Inflammatory macrophage (primary cell): ENCODE data around the gene HOXA10.
A peak's percentile ranks its signal among the peaks of the same experiment; 100 is the strongest.

ENCODE experiments used
- DNase-seq, 2 donors: peaks; one replicate each; pipeline ENCODE4 v3.0.0-alpha.2; 2020 to 2022

The HOXA10 gene

DNA sequence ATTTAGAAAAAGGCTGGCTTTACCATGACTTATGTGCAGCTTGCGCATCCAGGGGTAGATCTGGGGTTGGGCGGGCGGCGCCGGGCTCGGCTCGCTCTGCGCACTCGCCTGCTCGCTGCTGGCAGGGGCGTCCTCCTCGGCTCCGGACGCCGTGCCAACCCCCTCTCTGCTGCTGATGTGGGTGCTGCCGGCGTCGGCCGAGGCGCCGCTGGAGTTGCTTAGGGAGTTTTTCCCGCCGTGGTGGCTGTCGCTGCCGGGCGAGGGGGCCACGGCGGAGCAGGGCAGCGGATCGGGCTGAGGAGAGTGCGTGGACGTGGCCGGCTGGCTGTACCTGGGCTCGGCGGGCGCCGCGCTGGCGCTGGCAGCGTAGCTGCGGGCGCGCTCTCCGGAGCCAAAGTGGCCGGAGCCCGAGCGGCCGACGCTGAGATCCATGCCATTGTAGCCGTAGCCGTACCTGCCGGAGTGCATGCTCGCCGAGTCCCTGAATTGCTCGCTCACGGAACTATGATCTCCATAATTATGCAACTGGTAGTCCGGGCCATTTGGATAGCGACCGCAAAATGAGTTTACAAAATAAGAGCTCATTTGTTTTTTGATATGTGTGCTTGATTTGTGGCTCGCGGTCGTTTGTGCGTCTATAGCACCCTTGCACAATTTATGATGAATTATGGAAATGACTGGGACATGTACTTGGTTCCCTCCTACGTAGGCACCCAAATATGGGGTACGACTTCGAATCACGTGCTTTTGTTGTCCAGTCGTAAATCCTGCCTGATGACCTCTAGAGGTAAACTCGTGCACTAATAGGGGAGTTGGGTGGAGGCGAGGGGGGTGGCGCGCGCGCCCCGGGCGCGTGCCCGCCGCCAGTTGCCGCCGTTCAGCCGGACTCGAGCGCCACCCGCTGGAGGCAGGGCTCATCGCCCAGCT is 30.8 kb downstream of the HOXA10 start, which contains the start of gene HOXA5:
Gene HOXA5 (minus strand): TSS at position 659 of the 927 bp plus-strand sequence. CDS start 74 bp downstream, at position 585.
- DNase-seq, result peak; percentile 55 to 68

DNA sequence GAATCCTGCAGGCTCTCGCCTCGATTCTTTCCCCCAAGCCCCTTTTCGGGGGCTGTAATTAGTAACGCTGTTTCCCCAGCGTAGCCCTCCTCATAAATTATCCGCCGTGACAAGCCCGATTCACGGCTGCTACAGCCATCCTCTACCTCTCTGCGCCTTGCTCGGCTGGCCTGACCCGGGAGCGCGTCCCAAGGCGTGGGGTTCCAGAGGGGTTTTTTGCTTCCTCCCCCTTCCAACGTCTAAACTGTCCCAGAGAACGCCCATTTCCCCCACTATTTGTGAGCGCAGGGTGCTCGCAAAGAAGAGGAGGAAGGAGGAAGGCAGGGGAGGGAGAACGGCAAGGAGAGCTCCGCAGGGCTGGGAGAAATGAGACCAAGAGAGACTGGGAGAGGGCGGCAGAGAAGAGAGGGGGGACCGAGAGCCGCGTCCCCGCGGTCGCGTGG is 31.5 kb downstream of the HOXA10 start:
- DNase-seq, result no peak

DNA sequence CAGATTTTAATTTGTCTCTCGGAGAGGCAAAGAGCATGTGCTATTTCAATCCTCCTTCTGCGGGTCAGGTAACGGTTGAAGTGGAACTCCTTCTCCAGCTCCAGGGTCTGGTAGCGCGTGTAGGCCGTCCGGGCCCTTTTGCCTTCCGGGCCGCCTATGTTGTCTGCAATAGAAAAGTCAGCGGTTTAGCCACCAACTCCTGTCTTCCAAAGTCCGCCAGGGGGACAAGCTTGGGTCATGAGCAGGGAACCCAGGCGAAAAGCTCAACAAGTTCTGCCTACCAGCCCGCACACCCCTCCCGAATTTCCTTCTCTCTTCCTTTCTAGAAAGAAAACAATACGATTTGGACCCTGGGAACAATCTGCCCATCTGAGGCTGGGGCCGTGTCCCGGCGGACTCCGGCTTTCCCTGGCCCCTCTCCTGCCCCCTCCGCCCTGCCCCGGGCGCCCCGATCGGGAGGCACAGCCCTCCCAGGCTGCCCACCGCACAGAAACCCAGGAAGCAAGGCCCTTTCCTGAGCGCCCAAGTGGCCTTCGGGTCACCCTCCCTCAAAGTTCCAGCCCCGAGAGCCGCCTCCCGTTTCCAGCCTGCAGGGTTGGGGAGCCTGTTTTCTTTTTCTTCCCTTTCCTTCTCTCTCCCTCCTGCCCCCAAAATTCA is 32.1 kb downstream of the HOXA10 start:
- no peak for DNase-seq

DNA sequence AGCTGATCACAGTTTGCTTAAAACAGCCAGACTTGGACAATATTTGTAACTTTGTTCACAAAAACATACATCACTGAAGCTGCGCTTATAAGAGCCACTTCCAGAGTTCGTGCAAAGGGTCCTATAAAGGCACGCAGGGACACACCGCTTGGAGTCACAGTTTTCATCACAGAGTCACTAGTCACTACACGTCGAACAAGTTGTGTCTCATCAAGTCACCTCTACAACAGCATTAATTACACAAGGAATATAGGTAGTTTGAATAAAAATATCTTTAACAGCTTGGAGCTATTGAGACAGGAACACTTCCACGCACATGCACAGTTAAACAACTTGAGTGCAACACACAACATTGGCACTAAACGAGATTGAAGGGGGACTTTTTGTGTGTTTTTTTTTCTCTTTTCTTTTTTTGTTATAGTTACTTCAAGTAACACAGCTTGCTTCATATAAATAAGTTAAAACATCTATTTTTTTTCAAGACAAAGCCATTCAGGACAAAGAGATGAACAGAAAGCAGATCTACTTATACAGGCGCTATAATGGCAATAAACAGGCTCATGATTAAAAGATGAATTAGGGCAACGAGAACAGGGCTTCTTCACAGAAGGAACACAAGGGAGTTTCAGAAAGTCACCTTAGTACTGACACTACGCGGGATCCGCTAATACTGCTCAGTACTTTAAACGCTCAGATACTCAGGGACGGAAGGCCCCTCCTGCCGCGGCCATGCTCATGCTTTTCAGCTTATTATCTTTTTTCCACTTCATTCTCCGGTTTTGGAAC is 32.8 kb downstream of the HOXA10 start:
- no peak for DNase-seq

DNA sequence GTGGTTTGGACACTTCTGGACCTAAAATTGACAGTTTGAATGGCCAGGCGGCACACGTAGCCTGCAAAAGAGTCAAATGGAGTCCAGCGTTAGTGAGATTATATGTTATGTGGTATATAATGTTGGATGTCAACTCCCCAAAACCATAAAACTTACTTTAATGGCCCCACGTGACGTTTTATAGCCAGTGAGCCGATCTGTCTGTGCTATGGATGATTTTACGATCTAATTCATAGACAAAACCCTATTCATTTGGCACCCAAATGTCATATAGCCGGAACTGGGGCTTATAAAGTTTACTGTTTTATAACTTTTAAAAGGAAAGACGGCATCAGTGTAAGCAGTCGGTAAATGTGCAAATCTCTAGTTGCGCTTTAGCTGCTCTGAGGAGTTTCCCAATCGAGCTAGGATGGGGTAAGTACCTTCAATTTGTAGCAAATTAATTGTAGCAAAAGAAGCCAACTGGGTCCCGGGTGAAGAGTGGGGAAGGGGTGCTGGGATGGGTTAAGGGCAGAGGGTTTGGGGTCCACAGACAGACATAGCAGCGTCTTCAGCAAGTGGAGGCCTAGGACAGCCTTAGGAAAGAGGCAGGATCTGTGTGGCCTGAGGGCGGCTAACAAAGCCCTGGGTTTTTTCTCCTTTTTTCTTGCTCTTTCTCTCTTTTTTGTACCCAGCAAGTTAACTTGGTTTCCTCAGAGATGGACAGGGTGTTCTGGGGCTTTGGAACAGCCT is 33.8 kb downstream of the HOXA10 start:
- no peak for DNase-seq

DNA sequence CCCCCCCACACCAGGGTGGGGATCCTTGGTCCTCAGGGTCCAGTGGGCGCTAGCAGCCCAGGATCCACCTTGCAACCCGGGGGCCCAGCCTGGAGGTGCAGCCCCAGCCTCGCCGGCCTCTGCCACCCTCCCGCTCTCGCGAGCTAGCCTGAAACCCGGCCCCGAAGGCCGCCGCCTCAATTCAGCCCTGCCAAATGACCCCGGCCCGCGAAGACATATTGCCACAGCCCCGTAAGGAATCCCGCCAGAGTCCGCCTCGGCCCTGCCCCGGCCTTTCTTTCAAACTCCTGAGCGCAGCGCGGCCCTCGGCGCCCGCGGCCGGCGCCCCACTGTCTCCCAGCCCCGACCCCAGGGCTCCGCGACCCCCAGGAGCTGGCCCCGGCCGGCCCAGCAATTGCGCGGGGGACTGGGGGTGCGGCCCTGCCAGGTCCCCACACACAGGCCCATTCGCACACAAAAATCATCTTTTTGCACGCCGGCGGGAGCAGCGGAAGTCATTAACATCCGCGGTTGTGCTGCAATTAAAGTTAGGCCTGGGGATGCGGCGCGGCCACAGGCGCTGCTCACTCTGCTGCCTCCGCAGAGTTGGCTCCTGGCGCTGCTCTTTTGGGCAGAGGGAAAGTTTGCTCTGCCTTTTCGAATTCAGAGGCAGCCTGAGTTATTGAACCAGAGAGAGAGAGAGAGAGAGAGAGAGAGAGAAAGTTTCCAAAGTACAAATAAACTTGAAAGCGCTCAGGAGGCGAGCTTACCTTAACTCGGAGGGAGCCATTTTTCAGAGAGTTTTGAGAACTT is 34.6 kb downstream of the HOXA10 start:
- DNase-seq, result no peak

DNA sequence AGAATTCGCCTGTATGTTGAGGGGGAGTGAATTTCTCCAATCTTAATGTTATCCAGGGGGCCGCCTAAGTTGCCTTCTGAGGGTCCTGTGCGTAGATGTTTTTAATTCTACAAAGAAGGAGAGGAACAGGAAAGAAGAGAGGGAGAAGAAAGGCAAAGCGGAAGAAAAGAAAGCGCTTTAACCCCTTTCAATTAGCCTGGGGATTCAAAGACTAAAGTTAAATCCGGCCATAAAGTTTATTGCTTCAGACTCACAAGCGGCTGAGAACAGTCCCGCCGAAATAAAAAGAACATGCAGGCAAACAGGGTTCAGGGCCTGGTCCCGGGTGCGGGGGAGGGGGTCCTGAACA is 35.2 kb downstream of the HOXA10 start:
- DNase-seq, result no peak

DNA sequence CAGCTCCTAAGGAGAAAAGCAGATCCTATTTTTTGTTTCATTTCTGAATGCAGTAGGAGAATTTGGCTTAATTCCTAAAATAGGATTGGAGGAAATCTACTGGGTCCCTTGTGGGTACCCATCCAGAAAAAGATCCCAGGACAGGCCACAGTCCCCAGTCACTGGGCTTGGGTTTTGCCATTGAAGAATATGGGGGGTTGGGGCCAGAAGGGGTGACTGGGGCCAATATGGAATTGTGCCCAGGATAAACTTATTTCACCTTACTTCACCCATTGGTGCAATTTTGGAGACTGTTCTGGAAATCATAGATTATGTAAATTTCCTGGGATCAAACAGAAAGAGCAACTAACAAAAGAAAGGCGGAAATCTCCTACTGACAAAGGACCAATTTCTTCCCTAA is 35.6 kb downstream of the HOXA10 start:
- DNase-seq, result no peak

DNA sequence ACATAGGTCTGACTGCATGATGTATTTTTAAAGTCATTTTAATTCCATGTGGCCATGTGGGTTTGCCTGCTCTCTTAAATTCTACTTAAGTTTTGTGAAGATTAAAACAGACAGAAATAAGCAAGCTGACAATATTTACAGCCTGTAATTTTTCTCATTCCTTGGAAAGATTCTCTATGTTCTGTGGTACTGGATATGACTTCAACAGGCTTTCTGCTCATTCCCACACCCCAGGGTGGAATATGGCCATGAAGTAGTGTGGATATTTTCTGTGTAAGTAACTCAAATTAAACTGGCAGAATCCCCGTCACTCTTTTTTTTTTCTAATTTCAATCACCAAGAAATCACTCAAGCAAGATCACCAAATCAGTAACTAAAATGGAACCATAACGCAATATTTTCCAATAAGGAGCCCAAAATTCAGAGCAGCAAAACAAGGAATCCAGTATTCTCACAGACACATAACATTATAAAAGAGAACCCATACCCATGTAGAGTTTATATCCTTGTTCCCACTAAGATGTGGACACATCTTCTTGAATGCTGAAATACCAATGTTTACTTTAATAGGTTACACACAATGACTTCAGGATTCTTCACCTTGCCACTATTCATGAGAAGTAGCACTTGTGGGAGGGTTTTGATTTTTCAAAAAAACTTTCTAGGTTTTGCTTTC is 36.3 kb downstream of the HOXA10 start:
- DNase-seq, result no peak

DNA sequence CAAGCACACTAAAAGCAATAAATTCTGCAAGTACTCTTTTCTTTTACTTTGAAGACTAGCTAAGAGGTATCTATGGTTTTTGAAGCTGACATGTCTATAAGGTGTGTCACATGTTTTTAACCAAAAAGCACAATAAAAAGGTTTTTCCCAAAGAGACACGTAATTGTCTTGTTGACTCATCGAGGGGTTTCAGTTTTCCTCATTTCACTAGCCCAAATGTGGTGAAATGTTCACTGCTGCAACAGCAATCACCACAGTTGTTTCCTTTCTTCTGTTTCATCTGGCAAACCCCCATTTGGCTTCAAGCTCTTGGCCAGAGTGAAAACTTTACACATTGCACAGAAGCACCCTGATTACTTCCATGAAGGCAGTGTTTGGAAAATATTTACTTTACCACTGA is 39.7 kb downstream of the HOXA10 start:
- peak; percentile 69 to 73 for DNase-seq

DNA sequence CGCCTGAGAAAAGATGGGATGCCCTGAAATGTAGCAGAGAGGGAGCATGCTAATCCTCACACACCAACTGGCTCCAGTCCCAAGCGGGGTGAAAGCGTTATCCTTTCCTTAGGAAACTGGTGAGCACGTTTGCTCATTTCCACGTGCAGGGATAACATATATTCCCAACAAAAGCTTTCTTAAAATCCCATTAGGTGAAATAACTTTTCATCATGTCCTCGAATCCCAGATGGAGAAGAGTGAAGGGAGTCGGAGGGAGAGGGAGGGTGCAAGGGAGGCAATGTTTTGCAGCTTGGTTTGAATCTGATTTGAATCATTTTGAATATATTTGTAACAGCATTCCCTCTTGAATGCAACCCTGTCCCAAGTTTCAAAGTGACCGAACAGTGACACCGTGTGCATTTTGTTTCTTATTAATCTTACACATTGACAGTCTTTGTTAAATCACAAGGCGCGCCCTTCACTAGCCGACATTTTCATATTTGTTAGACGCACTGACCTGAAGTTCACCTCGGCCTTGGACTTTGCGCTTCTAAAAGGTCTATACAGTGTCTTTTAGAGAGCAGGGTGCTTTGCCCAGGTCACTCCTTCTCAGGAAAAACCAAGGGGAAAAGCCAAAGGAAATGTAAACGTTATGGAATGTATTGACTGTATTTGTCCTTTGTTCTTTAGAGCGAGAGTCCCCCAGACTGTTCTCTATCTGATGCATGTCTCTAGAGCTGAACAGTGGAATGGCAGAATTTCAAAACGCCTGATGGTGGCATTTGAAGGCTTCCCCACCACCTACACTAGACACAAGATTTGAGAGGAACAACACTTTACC is 40.5 kb downstream of the HOXA10 start:
- peak; percentile 30 to 70 for DNase-seq

DNA sequence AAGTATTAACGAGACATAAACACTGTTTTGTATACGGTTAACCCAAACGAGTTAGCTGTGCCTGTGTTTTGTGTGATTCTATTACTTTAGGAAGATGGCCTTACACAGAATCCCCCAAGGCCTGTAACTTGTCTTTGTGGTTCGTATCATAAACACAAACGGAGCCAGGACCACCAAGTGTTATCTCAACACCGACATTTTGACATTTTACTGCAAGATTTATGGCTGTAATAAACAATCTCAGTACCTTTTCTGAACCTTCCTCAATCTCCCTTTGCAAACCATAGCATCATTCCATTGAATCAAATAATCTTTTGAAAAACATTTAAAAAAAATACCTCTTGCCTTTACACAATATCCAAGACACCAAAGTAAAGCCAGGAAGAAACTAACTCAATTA is 41.1 kb downstream of the HOXA10 start:
- DNase-seq, result no peak

DNA sequence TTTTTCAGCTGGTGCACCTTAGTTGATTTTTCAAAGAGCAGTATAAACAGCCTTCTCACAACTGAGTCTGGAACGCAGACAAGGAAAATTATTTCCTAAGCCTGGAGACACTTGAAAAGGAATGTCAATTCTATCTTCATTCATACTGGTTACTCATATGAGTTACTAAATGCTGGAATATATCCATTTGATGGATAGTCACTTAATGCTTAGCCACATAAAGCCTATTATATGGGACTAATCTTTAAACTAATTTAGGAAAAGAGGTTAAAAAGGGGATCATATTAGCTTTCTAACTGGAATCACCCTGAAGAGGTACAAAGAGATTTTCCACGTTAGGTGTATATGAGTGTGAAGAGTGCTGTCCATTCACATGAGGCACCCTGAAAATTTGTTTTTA is 41.9 kb downstream of the HOXA10 start:
- DNase-seq, result no peak

DNA sequence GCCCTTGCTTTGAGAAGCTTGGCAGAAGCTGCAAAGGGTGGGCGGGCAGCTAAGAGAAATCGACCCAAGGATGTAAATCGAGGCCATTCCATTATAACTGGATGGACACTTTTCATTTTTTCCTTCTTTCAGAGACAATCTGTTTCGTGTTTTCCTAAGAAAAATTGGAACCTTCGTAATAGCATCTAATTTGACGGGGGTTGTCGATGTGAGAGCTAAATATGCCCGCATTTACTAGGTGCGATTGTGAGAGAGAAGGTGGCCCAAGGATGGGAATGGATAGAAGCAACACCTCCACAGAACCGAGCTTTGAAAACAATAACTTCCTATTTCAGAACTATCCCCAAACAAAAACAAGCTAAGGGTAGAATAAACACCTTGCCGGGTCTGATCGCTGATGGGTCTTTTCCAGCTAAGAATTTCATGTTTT is 42.7 kb downstream of the HOXA10 start:
- no peak for DNase-seq

DNA sequence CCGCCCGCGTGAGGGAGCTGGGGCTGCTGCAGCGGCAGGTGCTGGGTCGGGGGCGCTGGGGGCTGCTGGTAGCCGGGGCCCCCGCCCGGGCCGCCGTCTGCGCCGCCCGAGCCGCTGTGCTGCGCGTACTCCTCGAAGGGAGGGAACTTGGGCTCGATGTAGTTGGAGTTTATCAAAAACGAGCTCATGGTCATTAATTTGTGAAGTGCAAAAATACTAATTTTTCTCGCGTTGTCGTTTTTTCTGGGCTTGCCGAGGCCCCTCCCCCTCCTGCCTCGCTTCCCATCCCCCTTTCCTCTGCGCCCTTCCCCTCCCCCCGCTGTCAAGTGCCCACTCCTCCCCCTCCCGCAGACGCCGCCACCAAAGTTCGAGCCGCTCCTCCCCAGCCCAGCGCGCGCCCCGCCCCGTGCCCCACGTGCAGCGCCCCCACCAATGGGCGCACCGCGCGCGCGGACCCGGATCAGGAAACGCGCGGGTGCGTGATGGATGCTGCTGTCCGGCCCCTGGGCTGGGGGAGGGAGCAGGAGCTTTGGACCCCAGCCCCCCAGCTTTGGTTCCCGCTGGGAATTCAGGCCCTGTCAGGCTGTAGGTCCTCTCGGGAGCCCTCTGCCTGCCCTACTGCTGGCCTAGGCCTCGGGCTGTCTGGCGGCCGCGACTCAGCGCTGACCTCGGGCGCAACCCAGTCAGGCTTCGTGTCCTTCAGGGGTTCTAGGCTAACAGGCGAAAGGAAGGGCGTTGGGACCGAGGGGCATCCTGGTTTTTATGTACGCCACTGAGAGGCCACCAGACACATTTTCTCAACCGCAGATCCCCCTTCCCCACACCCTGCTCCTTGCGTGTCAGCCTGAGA is 43.4 kb downstream of the HOXA10 start, which contains the start of gene HOXA4:
Gene HOXA4 (minus strand): TSS at position 218 of the 850 bp plus-strand sequence. CDS start 24 bp downstream, at position 194.
- peak; percentile 81 to 82 for DNase-seq

DNA sequence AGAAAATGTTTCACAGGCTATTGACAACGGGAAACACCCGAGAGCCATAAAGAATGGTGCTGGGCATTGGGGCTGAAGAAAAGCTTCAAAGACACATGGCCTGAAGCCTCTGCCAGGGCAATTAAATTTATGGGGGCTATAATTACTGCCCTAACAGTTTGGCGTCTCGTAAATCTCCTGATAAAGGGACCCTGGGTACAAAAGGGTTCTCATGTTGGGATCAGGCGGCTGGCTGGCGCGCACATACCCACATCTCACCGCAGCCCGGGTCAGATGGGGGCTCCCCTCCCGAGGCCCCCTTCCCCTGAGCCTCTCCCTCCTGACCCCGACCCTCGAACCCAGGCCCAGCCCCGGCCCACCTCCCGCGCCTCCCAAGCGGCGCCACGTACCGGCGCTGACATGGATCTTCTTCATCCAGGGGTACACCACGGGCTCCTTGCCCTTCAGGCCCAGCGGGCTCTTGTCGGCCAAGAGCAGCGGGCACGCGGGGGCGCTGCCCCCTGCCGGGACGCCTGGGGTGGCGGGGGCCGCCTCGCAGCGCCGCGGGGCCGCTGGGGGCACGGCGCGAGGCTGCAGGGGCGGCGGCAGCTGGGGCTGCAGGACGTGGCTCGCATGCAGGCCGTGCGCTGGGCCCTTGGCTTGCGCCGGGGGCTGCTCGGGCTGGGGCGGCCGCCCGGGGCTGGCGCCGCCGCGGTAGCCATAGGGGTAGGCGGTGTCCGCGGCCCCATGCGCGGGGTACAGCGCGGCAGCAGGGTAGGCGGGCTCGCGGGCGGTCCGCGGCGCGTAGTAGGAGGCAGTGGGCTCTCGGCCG is 44.2 kb downstream of the HOXA10 start:
- DNase-seq, result no peak

DNA sequence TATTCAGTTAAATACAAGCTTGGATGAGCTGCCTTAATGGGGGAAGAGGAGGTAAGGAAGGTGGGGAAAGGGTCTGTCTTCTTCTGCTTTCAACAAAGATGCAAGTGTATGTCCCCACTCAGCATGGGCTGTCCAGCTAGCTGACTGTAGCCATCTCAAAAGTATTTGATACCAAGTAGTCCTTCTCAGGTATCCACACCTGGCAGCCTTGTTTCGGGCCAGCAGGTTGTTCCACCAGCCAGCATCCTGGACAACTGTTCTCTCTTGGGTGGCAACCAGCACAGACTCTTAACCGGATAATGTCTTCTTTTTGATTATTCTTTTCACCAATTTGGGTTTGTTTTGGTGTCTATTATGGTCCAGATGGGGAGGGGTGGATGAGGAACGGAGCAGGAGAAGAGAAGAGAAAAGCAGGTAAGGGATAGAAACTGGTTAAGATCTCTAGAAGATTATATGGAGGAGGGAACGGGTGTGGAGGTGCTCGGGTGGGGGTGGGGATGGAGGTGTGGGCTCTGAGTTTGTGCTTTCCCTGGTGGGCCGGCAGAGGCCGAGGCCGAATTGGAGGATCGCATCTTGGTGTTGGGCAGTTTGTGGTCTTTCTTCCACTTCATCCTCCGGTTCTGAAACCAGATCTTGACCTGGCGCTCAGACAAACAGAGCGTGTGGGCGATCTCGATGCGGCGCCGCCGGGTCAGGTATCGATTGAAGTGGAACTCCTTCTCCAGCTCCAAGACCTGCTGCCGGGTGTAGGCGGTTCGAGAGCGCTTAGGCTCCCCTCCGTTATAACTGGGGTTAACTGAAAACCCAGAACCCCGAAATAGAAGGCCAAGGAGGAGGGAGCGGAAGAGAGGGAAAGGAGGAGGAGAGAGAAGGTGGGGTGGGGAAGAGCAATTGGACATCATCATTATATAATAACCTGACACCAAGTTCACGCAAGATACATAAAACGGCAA is 45.1 kb downstream of the HOXA10 start:
- DNase-seq, result no peak
